ENCODE results near the gene TNS3. TPM values are rescaled to one million over a fixed set of nuclear protein-coding genes. Genes with fewer than 3 reads are reported as not detected.
"Not testable (repeated sequence)": the region's sequence is repeated elsewhere in the genome, so short reads cannot be mapped to it uniquely, and the experiment has no call there.

The TNS3 gene
- total RNA-seq, 2 experiments from 2014 or later = 0.11 TPM

DNA sequence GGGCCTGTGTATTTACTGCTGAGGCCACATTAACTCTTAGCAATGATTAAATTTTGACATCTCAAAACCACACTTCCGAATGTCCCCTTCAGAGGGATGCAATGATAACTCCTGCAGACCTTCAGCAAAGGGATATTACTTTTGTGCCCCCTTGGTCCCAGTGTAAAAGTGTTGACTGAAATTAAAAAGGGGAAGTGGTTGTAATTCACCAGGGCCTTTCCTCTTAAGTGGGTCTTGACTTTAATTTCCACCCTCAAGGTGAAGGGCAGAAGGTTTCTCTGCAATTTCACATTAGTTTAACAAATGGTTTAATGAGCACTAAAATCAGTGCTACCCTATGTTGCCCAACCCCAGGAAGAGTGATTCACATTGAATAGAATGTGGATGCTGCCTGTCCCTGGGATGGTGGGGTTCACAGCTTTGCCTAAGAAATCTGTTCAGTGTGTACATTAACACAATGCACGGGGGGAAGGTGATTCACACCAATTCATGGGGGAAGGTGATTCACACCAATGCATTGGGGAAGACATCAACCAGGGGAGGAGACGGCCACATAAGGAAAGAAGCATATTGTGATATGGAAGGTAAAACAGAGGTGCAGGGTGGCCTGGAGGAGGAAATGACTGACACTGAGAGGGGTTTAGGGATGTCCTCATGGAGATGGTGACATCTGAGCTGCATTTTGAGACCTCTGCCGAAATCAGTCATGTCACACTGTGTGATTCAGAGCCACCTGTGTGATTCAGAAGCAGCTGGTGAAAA lies 19.4 kb upstream of the TNS3 start:
- ChIA-PET POLR2A (no interaction called here), CTCF (no interaction called here)
- Mint-ChIP-seq H3K27me3 (peaks cover 8% of the 10 kb centered on the region), H3K9me3 (ENCODE audit: low read depth) (peaks cover 17% of the 10 kb centered on the region), H3K36me3 (ENCODE audit: low read depth) (no peaks in the 10 kb centered on the region), H3K4me1 (no peaks in the 10 kb centered on the region), H3K27ac (no peak overlapping the region), H3K4me3 (no peak overlapping the region)
- ATAC-seq = no peak
- intact Hi-C loops (cut with DNase I, micrococcal nuclease) = no loop called here
- no peak for DNase-seq

DNA sequence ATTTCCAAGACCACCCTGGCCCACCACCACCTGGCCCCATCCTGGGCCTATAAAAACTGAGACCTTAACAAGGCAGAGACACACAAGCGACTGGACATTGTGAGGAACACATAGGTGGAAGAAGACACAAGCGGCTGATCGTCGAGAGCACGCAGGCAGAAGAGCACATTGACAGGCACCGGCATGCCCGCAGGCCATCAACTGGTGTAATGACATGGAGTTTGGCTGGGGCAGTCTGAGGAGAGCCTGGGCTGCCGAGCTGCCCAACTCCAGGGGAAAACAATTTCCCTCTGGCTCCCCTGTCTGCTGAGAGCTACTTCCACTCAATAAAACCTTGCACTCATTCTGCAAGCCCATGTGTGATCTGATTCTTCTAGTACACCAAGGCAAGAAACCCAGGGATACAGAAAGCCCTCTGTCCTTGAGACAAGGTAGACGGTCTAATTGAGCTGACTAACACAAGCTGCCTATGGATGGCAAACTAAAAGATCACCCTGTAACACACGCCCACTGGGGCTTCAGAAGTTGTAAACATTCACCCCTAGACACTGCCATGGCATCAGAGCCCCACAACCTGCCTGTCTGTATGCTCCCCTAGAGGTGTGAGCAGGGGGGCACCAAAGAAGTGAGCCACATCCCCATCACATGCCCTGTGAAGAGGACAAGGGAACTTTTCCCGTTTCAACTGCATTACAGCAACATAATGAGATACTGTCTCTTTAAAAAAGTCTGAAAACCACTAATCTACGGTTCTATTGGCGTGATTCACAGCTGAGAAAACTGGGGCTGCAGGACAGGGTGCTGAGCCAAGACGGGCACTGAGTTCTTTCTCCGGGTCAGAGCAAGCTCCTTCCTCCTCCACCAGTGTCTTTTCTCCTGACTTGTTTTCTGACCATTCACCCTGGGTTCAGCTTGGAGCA lies 18.5 kb upstream of the TNS3 start:
- ChIA-PET CTCF (interaction anchor here (1.0 kb wide), 1 partner anchor 10 kb away, joined by 3 read pairs; no protein-coding TSS in a partner anchor), POLR2A (no interaction called here)
- H3K27me3 Mint-ChIP-seq = peaks cover 8% of the 10 kb centered on the region
- no peaks in the 10 kb centered on the region for H3K4me1 Mint-ChIP-seq
- peaks cover 17% of the 10 kb centered on the region for H3K9me3 Mint-ChIP-seq (ENCODE audit: low read depth)
- no peak for ATAC-seq
- intact Hi-C loops (cut with DNase I, micrococcal nuclease) = no loop called here
- H3K27ac Mint-ChIP-seq = no peak overlapping the region
- DNase-seq = no peak
- no peaks in the 10 kb centered on the region for H3K36me3 Mint-ChIP-seq (ENCODE audit: low read depth)
- no peak overlapping the region for H3K4me3 Mint-ChIP-seq

DNA sequence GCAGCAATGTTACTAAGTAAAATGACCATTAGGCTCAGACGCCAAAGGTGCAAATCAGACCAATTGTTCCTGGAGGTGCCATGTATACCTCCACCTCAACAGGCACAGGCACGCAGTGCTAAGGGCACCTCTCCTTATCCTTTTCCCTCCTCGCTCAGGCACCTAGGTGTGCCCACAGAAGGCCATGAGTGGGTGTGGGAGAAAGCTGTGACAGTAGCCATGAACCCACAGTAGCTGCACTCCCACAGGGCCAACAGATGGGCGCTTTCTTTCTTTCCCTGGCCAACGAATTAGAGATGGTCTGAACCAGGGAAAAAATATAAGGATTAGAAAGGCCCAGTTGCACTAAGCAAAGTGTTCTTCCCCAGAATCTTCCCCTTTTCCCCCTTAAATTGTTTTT lies 15.5 kb upstream of the TNS3 start:
- peaks cover 8% of the 10 kb centered on the region for H3K27me3 Mint-ChIP-seq
- DNase-seq = no peak

DNA sequence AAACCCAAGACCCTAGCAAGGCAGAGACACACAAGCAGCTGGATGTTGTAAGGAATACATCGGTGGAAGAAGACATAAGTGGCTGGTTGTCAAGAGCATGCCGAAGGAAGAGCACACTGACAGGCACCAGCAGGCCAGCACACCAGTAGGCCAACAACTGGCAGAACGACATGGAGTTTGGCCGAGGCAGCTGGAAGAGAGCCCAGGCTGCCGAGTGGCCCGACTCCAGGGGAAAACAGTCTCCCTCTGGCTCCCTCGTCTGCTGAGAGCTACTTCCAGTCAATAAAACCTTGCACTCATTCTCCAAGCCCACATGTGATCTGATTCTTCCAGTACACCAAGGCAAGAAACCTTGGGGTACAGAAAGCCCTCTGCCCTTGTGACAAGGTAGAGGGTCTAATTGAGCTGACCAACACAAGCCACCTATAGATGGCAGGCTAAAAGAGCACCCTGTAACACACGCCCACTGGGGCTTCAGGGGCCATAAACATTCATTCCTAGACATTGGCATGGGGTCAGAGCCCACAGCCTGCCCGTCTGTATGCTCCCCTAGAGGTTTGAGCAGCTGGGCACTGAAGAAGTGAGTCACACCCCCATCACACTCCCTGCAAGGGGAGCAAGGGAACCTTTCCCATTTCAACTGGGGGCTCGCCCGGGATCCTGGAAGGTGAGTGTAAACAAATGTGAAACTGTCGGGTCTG lies 14.7 kb upstream of the TNS3 start:
- POLR2A ChIA-PET = no interaction called here
- DNase-seq (no peak), ATAC-seq (no peak)
- H3K36me3 Mint-ChIP-seq (ENCODE audit: low read depth) = no peaks in the 10 kb centered on the region
- CTCF ChIA-PET = interaction anchor here (0.7 kb wide), 1 partner anchor 544 kb away, joined by 3 read pairs; no protein-coding TSS in a partner anchor
- no peak overlapping the region for H3K4me3 Mint-ChIP-seq
- H3K27me3 Mint-ChIP-seq = peaks cover 8% of the 10 kb centered on the region
- no peaks in the 10 kb centered on the region for H3K4me1 Mint-ChIP-seq
- intact Hi-C loops (cut with DNase I, micrococcal nuclease) = no loop called here
- H3K9me3 Mint-ChIP-seq (ENCODE audit: low read depth) = peaks cover 17% of the 10 kb centered on the region
- H3K27ac Mint-ChIP-seq = no peak overlapping the region

More for the DNA sequence above, 15.5 kb upstream of the TNS3 start:
- no peak overlapping the region for H3K27ac Mint-ChIP-seq
- POLR2A ChIA-PET = no interaction called here
- CTCF ChIA-PET = no interaction called here
- no peaks in the 10 kb centered on the region for H3K36me3 Mint-ChIP-seq (ENCODE audit: low read depth)
- H3K9me3 Mint-ChIP-seq (ENCODE audit: low read depth) = peaks cover 17% of the 10 kb centered on the region
- H3K4me1 Mint-ChIP-seq = no peaks in the 10 kb centered on the region
- H3K4me3 Mint-ChIP-seq = no peak overlapping the region
- no peak for ATAC-seq
- intact Hi-C loops (cut with DNase I, micrococcal nuclease) = no loop called here

DNA sequence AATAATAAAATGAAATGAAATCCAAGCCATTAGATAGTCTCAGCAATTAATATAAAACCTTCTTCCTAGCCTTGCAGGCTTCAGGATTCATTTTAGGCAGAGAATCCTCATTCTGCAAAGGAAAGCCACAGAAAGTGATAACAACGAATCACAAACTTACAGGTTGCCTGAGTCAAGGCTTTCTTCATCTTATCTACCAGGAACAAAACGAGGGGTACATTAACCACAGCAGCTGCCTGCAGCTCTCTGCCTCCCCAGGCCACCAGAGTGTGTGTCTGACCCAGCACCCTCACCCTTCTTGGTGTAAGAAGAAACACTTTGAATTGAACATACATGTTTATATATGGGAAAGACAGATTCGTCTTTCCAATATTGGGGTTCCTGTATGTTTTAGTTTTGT lies 12.5 kb upstream of the TNS3 start:
- Mint-ChIP-seq H3K4me3 (no peak overlapping the region), H3K27ac (no peak overlapping the region), H3K9me3 (ENCODE audit: low read depth) (peaks cover 13% of the 10 kb centered on the region), H3K4me1 (no peaks in the 10 kb centered on the region), H3K36me3 (ENCODE audit: low read depth) (no peaks in the 10 kb centered on the region), H3K27me3 (no peaks in the 10 kb centered on the region)
- intact Hi-C loops (cut with DNase I, micrococcal nuclease) = no loop called here
- ChIA-PET CTCF (no interaction called here), POLR2A (no interaction called here)
- DNase-seq (no peak), ATAC-seq (no peak)

DNA sequence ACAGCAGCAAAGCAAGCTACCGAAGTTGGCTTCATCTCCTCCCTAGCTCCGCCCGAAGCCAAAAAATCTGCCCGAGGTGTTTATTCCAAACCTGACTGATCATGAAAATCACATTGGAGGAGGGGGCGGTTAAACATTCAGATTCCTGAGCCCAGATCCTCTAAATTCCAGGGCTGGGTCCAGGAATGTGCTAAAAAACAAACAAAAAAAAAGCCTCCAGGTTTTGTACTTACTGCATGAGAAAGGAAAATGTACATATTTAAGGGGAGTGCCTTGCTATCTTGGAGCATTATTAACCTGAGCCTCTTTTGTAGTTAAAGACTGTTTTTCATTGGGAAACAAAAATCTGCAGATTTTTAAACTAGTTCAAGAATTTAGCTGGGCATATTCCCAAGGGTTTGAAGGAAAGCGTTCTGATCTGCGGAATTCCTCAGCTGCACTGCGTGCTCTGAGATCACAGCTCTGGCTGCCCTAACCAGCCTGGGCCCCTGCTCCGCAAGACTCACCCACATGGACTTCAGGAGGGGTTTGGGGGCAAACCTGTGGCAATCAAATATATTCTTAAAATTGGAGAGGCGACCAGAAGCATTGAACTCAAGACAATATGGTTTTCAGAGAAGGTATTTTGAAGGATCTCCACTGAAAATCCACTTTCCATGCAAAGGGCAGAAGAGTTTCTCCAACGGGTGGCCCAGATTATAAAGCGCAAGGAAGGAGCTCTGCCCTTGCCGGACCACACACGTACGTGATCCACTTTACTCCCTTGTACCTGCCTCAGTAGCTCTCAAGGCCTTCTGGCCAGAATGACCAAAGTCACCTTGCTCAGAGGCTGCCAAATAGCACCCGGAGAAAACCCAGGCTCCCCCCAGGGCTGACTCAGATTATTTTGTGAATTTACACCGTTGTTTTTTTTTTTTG lies 10.0 kb upstream of the TNS3 start:
- Mint-ChIP-seq H3K4me1 (no peaks in the 10 kb centered on the region), H3K4me3 (no peak overlapping the region), H3K9me3 (ENCODE audit: low read depth) (peaks cover 3% of the 10 kb centered on the region), H3K36me3 (ENCODE audit: low read depth) (no peaks in the 10 kb centered on the region), H3K27me3 (no peaks in the 10 kb centered on the region), H3K27ac (no peak overlapping the region)
- no peak for DNase-seq
- intact Hi-C loops (cut with DNase I, micrococcal nuclease) = no loop called here
- POLR2A ChIA-PET = no interaction called here
- CTCF ChIA-PET = no interaction called here
- no peak for ATAC-seq

DNA sequence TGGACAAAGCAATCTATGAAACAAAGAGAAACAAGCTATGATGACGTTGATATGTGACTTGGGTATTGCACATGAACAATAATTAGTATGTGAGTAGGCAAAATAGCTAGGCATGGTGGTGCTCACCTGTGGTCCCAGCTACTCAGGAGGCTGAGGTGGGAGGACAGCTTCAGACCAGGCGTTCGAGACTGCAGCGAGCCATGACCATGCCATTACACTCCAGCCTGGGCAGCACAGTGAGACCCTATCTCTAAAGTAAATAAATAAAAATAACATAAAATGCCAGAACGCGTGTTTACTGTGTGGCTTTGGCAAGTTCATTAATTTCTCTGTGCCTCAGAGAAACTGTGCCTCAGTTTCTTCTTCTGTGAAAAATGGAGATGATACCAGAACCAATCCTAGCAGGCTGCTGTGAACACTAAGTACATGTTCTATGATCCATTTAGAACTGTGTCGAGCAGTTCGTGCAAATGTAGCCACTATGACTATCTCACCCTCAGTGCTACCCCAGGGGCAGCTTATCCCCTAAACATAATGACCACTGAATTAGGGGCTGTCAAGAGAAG lies 9.3 kb upstream of the TNS3 start:
- Mint-ChIP-seq H3K27ac (no peak overlapping the region), H3K36me3 (ENCODE audit: low read depth) (no peaks in the 10 kb centered on the region), H3K4me3 (no peak overlapping the region), H3K4me1 (no peaks in the 10 kb centered on the region), H3K27me3 (no peaks in the 10 kb centered on the region), H3K9me3 (ENCODE audit: low read depth) (no peaks in the 10 kb centered on the region)
- ATAC-seq (no peak), DNase-seq (no peak)
- ChIA-PET CTCF (no interaction called here), POLR2A (no interaction called here)
- intact Hi-C loops (cut with DNase I, micrococcal nuclease) = no loop called here

DNA sequence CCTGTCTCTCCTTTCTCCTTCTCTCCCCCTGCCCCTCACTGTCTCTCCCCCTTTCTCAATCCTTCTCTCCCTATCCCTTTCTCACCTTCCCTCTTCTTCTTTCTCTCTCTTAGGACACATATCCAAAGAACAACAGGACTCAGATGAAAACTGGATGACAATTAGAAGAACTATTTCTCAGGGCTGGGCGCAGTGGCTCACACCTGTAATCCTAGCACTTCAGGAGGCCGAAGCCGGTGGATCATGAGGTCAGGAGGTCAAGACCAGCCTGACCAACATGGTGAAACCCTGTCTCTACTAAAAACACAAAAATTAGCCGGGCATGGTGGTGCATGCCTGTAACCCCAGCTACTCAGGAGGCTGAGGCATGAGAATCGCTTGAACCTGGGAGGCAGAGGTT lies 8.3 kb upstream of the TNS3 start:
- H3K27ac Mint-ChIP-seq; H3K9me3 Mint-ChIP-seq (ENCODE audit: low read depth); intact Hi-C loops (cut with DNase I, micrococcal nuclease); H3K4me1 Mint-ChIP-seq; CTCF ChIA-PET; H3K4me3 Mint-ChIP-seq; DNase-seq; POLR2A ChIA-PET; ATAC-seq; H3K36me3 Mint-ChIP-seq (ENCODE audit: low read depth); H3K27me3 Mint-ChIP-seq: not testable (repeated sequence)

DNA sequence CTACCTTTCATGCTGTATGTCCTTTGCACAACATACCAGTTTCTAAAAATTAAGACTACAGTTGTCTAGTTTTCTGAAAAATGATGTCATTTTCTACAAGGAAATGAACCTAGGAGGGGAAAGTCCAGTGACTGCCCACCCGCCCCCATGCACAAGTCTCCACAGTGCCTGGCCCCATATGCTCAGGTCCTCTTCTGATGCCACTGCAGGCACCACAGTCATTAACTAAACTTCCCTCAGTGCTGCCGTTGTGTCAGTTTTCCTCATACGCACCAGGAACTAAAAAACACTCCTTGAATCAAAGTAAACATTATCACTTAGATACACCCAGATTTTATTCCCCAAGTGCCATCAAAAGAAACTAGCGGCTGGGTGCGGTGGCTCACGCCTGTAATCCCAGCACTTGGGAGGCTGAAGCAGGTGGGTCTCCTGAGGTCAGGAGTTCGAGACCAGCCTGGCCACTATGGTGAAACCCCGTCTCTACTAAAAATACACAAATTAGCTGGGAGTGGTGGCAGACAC lies 6.9 kb upstream of the TNS3 start:
- no peak for DNase-seq
- no peak overlapping the region for H3K27ac Mint-ChIP-seq
- no peaks in the 10 kb centered on the region for H3K4me1 Mint-ChIP-seq
- intact Hi-C loops (cut with DNase I, micrococcal nuclease) = no loop called here
- H3K27me3 Mint-ChIP-seq = peaks cover 4% of the 10 kb centered on the region
- no peak for ATAC-seq
- POLR2A ChIA-PET = interaction anchor here (0.7 kb wide), 1 partner anchor 57 kb away, joined by 5 read pairs; no protein-coding TSS in a partner anchor
- H3K9me3 Mint-ChIP-seq (ENCODE audit: low read depth) = peaks cover 3% of the 10 kb centered on the region
- H3K4me3 Mint-ChIP-seq = no peak overlapping the region
- CTCF ChIA-PET = no interaction called here
- H3K36me3 Mint-ChIP-seq (ENCODE audit: low read depth) = no peaks in the 10 kb centered on the region

DNA sequence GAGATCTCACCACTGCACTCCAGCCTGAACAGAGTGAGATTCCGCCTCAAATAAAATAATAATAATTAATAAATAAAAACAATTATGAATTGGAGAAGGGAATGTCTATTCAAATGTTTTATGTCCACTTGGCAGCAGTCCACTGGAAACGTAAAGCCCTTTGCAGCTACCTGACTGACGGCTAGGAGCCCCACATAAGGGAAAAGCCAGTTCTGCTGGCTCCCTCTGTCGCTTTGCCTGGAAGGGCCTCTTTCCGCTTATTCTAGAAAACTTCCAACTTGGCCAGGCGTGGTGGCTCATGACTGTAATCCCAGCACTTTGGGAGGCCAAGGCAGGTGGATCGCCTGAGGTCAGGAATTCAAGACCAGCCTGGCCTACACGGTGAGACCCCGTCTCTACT lies 6.1 kb upstream of the TNS3 start:
- Mint-ChIP-seq H3K4me1 (no peaks in the 10 kb centered on the region), H3K27me3 (peaks cover 11% of the 10 kb centered on the region), H3K4me3 (no peak overlapping the region), H3K36me3 (ENCODE audit: low read depth) (no peaks in the 10 kb centered on the region), H3K27ac (no peak overlapping the region), H3K9me3 (ENCODE audit: low read depth) (peaks cover 3% of the 10 kb centered on the region)
- CTCF ChIA-PET = interaction anchor here (0.9 kb wide), 1 partner anchor 367 kb away, joined by 3 read pairs; no protein-coding TSS in a partner anchor
- DNase-seq (no peak), ATAC-seq (no peak)
- intact Hi-C loops (cut with DNase I, micrococcal nuclease) = no loop called here
- POLR2A ChIA-PET = no interaction called here
